Activated CD4-positive, alpha-beta T cell treated with anti-CD3 and anti-CD28 coated beads, Interleukin-2, Interleukin-6, amounts not matched to agents 100 ng/mL and 50 ng/mL, durations not matched to agents 16 hours and 8 hours (primary cell): ENCODE results near the gene AKR7A3.
"Not testable (repeated sequence)": the region's sequence is repeated elsewhere in the genome, so short reads cannot be mapped to it uniquely, and the experiment has no call there.

ENCODE experiments used
- DNase-seq: peaks from one replicate; pipeline ENCODE4 v3.0.0-alpha.2; 2020

AKR7A3 gene

DNA sequence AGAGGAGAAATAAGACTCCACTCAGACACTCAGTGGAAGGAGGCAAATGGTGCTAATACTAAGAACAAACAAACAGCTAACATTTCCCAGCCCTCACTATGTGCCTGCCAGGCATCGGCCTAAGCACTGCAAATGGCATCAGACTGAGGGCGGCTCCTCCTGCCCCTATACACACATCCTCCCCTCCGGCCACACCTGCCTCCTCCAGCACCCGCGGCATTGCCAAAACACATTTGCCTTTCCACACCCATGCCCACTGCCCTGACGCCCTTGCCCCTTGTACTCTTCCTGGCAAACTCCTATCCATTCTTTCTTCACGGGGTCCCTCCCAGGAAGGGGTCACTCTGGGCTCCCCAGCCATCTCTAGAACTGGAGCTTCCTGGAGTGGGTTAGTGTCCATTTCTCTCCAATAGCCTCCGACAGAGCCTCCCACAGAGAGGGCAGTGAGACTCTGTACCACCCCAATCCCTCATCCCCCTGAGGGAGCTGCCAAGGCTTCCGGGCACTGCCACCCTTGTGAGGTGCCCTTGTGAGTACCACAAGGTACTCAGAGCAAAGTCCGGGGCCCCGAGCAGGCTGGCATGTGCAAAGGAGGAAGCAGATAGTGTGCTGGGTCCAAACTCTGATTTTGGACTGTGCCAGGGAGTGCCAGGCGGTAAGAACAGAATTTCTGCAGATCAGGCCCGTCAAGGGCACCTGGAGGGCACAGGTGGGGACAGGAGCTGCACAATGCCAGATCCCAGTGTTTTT, 959 bp downstream of the AKR7A3 start:
- DNase-seq: no peak

DNA sequence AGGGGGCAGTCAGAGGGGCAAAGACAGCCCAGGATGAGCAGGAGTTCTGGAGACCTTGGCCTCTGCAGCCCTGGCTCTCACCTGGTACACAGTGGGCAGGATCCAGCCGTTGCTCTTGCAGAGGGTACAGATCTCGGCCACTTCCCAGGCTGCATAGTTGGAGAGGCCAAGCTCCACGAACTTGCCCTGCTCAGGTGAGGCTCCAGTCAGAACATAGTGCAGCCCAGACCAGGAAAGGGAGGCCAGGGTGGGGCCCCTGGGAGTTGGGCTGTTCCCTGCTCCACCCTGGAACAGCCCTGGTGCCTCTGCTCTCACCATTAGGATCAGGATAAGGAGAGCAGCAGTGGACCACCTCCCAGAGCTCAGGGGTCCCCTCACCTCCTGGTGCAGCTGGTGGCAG, 2.8 kb downstream of the AKR7A3 start:
- not testable (repeated sequence) for DNase-seq

DNA sequence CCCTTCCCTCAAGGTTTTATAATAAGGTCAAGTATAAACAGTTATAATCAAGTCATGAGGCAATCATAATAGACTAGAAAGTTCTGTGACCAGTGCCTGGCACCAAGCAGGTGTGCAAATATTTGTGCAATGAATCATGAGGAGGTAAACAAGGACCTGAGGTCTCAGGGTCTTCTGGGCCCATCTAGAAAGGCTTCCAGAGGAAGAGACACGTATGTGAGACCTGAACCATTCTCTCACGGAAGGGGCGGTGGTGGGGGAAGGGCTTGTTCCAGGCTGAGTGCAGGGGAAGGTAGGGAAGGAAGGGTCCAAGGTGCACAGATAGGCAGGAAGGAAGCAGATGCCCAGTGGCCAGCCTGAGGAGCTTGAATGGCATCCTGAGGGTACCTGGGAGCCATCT, 3.2 kb downstream of the AKR7A3 start:
- DNase-seq: not testable (repeated sequence)

DNA sequence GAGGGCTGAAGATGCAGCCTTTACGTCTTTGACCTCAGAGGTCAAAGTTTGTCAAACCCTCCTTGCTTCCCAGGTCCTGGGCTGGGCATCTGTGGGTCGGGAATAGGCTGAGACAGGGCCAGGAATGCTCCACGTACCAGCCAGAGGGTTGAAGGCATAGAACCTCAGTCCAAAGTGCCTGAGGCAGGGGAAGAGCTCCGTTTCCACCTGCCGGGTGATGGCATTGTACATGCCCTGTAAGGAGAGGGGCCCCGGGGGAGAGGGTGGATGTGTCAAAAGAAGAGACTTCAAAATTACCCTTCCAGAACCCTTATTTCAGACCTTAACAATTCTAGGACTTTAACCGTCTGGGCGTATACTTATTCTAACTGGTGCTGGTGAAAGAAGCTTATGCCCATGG, 3.7 kb downstream of the AKR7A3 start:
- DNase-seq: no peak

DNA sequence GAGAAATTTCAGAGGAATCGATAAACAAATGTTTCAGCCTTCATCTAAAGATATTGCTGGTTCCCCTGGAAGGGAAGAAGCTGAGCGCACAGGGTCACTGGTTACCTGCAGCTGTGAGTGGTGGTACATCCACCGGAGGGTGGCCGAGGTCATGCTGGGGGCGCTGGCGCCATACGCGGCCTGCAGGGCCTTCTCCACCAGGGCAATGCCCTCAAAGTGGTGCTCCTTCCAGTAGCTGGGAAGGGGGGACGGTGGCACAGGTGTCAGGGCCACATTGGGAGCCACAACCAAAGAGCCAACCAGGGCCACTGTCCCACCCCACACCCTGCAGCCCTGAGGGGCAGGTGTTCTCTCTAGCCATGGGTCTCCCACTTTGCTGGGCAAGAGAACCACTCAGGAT, 4.7 kb downstream of the AKR7A3 start:
- DNase-seq: no peak

DNA sequence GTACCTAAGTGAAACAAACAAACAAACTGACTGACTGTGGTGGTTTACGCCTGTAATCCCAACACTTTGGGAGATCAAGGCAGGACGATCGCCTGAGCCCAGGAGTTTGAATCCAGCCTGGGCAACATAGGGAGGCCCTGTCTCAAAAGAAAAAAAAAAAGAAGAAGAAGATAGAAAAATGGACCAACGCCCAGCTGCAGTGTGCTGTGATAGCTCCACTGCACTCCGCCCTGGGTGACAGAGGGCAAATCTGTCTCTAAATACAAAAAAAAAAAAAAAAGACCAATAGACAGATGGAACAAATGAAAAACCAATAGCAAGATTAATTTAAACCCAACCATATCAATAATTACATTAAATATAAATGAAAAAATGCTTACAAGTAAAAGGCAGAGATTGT, 13.9 kb downstream of the AKR7A3 start:
- DNase-seq: no peak

DNA sequence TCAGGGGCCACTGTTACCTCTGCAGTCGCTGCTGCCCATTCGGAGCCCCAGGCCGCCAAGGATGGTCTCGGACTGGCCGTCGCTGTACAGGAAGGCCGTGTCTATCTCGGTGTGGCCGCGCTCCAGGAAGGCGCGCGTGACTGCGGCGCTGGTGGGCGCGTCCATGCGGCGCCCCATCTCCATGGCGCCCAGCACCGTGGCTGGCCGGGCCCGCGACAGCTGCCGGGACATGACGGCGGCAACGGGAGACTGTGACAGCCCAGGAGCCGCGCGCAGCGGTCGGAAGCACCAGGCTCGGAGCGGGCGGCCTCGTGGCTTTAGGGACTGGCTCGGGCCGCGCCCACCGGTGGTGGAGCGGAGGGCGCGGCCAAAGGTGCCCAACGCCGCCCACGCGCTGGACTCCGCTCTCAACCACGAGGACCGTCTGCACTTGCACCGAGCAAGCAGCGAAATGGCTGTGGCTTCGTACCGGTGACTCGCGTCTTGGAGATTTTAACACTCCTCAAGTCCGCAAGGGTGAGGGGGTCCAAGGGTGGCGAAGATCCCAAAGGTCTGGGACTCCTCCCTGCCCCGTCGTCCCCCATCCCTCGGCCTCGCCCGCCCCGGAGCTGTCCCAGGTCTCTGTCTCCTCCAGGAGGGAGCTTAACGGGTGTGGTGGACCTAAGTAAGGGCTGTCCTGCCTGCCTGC, 14.6 kb downstream of the AKR7A3 start:
- not testable (repeated sequence) for DNase-seq

DNA sequence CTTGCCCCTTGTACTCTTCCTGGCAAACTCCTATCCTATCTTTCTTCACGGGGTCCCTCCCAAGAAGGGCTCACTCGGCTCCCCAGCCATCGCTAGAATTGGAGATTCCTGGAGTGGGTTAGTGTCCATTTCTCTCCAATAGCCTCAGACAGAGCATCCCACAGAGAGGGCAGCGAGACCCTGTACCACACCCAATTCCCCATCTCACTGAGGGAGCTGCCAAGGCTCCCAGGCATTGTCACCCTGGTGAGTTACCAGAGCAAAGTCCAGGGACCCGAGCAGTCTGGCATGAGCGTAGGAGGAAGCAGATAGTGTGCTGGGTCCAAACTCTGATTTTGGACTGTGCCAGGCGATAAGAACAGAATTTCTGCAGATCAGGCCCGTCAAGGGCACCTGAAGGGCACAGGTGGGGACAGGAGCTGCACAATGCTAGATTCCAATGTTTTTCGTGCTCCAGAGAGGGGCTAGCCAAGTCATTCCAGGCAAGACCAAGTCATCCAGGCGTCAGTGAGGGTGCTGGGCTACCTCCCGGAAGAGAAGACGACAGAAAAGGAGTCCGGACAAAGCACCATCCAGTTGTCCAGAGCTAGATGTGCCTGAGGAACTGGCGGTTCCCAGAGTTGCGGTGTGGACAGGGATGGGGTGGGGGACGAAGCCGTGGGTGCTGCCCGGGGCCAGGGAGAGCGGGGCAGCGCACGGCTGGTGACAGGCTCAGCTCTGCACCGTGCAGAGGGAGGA, 15.3 kb downstream of the AKR7A3 start:
- DNase-seq: no peak

DNA sequence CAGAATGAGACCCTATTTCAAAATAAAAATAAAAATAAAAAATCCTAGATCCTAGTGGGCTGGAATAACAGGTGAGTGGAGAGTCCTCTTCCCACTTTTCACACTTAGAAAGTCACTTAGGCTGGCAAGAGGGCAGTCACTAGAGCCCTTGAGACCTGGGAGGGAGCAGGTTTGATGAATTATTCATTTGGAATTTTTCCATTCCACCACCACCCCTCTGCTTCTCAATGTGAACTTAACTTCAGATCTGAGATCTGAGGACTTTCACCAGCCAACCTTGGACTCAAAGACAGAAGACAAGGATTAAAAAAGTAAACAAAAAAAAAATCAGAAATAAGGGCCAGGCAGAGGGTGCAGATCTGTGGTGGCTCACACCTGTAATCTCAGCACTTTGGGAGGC, 16.5 kb downstream of the AKR7A3 start:
- DNase-seq: no peak

DNA sequence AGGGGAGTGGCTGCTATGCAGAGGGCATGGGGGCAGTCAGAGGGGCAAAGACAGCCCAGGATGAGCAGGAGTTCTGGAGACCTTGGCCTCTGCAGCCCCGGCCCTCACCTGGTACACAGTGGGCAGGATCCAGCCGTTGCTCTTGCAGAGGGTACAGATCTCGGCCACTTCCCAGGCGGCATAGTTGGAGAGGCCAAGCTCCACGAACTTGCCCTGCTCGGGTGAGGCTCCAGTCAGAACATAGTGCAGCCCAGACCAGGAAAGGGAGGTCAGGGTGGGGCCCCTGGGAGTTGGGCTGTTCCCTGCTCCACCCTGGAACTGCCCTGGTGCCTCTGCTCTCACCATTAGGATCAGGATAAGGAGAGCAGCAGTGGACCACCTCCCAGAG, 18.2 kb downstream of the AKR7A3 start:
- DNase-seq: not testable (repeated sequence)

DNA sequence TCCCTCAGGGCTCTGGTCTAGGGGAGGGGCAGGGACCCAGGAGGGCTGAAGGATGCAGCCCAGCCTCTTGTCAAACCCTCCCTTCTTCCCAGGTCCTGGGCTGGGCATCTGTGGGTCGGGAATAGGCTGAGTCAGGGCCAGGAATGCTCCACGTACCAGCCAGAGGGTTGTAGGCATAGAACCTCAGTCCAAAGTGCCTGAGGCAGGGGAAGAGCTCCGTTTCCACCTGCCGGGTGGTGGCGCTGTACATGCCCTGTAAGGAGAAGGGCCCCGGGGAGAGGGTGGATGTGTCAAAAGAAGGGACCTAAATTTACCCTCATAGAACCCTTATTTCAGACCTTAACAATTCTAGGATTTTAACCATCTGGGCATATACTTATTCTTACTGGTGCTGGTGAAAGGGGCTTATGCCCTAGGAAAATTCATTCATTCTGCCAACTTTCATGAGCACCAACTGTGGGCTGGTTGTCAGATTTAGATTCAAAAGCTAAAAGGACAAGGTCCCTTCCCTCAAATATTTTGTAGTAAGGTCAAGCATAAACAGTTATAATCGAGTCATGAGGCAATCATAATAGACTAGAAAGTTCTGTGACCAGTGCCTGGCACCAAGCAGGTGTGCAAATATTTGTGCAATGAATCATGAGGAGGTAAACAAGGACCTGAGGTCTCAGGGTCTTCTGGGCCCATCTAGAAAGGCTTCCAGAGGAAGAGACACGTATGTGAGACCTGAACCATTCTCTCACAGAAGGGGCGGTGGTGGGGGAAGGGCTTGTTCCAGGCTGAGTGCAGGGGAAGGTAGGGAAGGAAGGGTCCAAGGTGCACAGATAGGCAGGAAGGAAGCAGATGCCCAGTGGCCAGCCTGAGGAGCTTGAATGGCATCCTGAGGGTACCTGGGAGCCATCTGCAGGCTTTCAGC, 18.9 kb downstream of the AKR7A3 start:
- DNase-seq: not testable (repeated sequence)

DNA sequence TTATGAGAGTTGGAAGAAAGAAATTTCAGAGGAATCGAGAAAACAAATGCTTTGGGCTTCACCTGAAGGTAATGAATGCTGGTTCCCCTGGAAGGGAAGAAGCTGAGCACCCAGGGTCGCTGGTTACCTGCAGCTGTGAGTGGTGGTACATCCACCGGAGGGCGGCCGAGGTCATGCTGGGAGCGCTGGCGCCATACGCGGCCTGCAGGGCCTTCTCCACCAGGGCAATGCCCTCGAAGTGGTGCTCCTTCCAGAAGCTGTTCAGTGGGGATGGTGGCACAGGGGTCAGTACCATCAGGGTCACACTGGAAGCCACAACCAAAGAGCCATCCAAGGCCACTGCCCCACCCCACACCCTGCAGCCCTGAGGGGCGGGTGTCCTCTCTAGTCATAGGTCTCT, 20.1 kb downstream of the AKR7A3 start:
- no peak for DNase-seq

DNA sequence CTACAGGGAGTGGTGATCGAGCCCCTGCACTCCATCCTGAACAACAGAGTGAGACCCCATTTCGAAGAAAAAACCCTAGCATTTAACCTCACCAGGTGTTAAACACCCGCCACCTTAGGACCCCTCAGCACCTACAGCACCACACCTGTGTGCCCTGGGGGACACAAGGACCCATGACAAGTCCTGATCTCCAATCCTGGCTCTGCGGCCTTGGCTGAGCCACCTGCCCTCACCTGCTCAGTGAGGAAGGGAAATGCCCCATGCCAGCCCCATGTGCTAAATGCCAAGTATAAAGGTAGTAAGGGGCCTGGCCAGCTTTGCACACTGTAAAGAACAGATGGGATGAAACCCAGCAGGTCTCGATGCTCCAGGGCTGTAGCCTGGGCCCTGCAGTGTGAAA, 25.8 kb downstream of the AKR7A3 start:
- no peak for DNase-seq

DNA sequence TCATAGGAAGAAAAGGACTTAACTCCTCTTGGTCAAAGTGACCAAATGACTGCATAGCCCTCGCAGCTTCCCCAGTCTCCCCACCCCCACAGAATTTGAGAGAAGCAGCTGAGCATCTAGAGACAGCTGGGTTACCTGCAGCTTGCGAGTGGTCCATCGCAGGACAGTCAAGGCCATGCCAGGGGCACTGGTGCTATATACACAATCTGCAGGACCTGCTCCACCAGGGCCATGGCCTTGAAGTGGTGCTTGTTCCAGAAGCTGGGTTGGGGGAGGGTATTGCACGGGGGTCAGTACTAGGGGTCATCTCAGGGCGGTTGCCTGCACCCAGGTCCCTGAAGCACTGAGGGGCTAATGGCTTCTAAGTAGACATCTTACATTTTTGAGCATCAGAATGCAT, 26.5 kb downstream of the AKR7A3 start:
- no peak for DNase-seq

DNA sequence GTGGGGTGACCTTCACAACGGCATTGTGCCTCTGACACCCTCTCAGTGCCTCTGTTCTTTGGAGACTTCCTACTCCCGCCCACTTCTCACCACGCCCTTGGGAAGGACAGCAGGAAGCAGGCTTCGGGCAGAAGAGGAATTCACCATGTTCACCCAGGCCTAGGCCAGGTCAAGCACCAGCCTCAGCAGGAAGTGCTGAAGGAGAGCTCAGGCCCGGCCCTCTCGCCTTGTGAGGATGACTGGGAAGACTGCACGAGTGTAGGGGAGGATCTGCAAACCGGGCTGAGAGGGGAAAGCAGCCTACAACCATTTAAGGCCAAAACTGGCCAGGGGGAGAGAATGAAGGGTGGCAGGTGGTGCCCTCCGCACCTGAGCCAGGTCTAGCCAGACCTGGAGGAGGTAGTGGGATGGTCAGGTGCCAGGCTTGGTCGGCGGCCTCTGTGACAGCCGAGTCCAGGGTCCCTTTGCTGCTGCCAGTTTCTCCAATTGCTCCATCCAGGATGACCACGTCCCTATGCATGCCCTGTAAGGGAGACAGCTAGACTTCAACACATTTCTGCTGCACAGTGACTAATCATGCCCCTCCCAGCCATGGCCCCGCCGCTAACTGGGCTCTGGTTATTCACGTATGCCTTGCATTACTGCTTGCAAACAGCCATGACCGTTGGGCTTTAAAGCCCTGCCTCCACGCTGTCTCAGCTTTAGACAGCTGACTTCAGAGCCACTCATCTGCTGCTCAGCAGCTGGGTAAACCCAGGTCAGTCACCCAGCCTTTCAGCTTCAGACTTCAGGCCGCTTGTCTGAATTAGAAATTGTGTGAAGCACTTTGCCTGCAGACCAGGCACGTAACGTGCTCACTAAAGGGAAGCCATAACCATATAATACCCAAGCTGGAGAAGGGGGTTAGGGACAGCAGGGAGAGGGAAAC, 28.1 kb downstream of the AKR7A3 start:
- no peak for DNase-seq

DNA sequence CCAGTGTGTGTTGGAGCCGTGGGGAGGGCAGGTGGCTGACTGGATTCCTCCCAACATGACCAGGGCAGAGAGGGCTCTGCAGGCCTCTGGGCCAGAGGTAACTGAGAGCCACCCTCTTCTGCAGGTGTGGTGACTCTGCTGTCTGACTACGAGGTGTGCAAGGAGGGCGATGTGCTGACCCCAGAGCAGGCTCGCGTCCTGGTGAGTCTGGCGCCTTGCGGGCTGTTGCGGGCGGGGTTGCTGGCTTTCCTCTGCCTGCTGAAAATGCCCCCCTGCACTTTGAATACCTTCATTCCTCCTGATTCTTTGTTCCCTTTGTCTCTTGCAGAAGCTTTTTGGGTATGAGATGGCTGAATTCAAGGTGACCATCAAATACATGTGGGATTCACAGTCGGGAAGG, 30.2 kb downstream of the AKR7A3 start:
- no peak for DNase-seq

DNA sequence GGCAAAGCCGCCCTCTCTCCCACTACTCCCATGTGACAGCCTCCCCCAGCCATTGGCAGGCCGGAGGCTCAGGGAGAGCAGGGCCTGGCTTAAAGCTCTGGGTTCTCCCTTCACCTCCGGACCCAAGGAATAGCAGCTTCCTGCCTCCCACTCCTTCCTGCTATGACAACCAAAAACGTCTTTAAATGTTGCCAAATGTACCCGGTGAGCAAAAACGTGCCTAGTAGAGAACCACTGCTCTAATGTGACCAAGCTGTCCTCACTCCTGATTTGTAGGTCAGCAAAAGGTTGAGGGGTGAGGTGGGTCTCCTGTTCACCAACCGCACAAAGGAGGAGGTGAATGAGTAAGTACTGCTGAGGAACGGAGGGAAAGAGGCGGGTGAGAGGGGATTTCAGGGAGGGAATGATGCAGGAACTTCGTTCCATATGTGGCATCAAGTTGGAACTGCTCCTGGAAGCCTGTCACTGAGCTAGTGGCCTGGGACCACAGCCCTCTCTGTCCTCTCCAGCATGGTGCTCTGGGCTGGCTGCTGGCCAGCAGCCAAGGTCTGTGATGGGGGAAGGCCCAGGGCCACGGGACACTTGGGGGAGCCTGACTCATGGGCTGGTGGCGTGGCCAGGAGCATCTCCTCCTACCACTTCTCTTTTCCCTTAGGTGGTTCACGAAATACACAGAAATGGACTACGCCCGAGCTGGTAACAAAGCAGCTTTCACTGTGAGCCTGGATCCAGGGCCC, 31.2 kb downstream of the AKR7A3 start:
- DNase-seq: peak; percentile 27

DNA sequence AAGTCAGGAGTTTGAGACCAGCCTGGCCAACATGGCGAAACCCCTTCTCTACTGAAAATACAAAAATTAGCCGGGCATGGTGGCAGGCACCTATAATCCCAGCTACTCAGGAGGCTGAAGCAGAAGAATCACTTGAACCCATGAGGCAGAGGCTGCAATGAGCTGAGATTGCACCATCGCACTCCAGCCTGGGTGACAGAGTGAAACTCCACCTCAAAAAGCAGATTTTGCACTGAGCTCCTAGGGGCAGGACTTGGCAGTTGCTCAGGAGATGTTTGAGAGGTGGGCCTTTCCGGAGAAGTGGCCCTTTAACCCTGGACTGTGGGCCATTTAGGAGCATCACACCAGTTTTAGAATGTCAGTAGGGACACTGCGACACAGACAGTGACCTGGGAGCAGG, 32.3 kb downstream of the AKR7A3 start:
- DNase-seq: not testable (repeated sequence)

DNA sequence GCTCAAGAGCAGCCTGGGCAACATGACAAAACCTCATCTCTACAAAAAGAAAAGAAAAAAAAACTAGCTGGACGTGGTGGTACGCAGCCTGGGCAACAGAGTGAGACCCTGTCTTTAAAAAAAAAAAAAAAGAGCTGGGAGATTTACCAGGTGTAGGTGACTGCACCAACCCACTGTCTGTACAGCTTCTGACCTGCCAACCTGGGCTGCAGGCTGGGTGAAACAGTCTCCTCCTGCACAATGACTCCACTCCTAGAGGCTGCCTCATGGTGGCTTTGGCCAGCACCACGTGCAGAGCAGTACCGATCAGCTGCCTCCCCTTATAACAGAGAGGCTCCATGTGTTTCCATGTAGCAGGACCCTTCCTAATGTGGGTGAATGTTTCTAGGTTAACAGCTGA, 33.3 kb downstream of the AKR7A3 start:
- DNase-seq: no peak

DNA sequence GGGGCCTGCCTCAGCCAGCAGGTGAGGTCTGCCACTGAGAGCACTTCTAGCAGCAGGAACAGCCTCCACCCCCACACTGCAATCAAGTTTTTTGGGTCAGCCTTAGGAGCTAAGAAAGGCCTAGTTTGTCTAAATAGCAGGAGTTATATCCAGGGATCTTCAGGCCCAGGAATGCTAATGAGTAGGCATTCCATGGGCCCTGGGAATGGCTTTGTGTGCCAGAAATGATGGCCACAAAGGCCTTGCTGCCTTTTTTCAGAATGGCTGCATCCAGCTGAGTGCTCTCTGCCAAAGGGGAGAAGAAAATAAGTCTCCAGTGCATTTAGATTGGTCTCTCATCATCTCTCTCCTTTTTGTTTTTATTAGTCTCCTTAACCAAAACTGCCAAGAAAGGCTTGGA, 34.2 kb downstream of the AKR7A3 start:
- no peak for DNase-seq
